ENCODE measurements around the gene CD177.

DNA sequence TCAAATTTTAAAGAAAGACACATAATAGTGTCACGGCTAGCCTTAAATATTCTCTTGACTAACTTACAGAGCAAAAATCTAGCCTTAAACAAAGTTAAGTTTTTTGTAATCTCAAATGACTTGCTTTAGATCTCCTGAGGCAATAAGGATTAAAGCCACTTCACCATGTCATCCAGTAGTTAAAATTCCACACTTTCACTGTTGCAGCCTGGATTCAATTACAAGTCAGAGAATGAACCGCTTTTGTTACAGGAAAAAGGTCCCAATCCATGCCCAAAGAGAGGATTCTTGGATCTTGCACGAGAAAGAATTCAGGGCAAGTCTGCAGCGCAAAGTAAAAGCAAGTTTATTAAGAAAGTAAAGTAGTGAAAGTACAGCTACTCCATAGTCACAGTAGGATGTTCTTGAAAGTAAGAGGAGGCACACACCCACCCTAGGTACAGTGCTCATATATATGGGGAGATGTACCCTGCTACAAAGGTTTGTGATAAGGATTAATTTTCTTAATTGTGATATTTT is 34.6 kb upstream of the CD177 start:
- no peak for TF ChIP-seq POLR2A (IDR thresholded peaks at IDR 0.05)
- no peak for TF ChIP-seq CTCF (IDR thresholded peaks at IDR 0.05)
